Nephron (organoid): ENCODE data around the gene FOXB1.
A peak's percentile ranks its signal among the peaks of the same experiment; 100 is the strongest.

Experiments
- H3K27ac Mint-ChIP-seq, 3 experiments: 2 replicates each; pipeline ENCODE4 v1.8.0; 2020; ENCODE audit warnings: mixed read lengths in 3 of 3, mild to moderate bottlenecking in 2 of 3, moderate library complexity in 1 of 3
- H3K27me3 Mint-ChIP-seq: 2 replicates; pipeline ENCODE4 v1.8.0; 2021; ENCODE audit warnings: low read depth, mild to moderate bottlenecking, moderate library complexity, mixed read lengths
- H3K36me3 Mint-ChIP-seq: 2 replicates; pipeline ENCODE4 v1.8.0; 2020; ENCODE audit warnings: low read depth, mixed read lengths
- H3K4me1 Mint-ChIP-seq: 2 replicates; pipeline ENCODE4 v1.8.0; 2020; ENCODE audit warnings: mixed read lengths
- H3K4me3 Mint-ChIP-seq, 3 experiments: 2 replicates each; pipeline ENCODE4 v1.8.0; 2020; ENCODE audit warnings: mild to moderate bottlenecking in 3 of 3, mixed read lengths in 3 of 3, moderate library complexity in 2 of 3
- H3K9me3 Mint-ChIP-seq: 2 replicates; pipeline ENCODE4 v1.8.0; 2020; ENCODE audit warnings: mixed read lengths
- CTCF ChIP-seq, 3 experiments: fragments of 200-600 bp; sonication (generic); IDR thresholded peaks; one replicate each; pipeline ENCODE4 v1.5.0; 2021; ENCODE audit warnings: antibody characterized with exemption in 3 of 3; ENCODE audit not compliant: unreplicated experiment in 3 of 3

FOXB1 gene

GRCh38 chr15:60004846-60005351 is 788 bp downstream of the FOXB1 start:
- Mint-ChIP-seq H3K36me3 (no peaks in the 10 kb centered on the region), H3K27ac (no peak overlapping the region), H3K9me3 (no peaks in the 10 kb centered on the region), H3K27me3 (peaks cover 100% of the 10 kb centered on the region), H3K4me1 (peaks cover 26% of the 10 kb centered on the region), H3K4me3 (peak overlapping the region; percentile 81 to 84 (median 82))
- TF ChIP-seq CTCF (IDR thresholded peaks at IDR 0.05; ENCODE audit: unreplicated experiment in 3 of 3): no peak

- H3K9me3 Mint-ChIP-seq: no peaks in the 10 kb centered on the region
- peaks cover 26% of the 10 kb centered on the region for H3K4me1 Mint-ChIP-seq
- H3K27me3 Mint-ChIP-seq: peaks cover 100% of the 10 kb centered on the region
- peak overlapping the region; percentile 78 to 84 (median 81) for H3K4me3 Mint-ChIP-seq
- TF ChIP-seq CTCF (IDR thresholded peaks at IDR 0.05; ENCODE audit: unreplicated experiment in 3 of 3): no peak
- no peaks in the 10 kb centered on the region for H3K36me3 Mint-ChIP-seq
- H3K27ac Mint-ChIP-seq: no peak overlapping the region
Measured at GRCh38 chr15:60005352-60006202, 1.5 kb downstream of the FOXB1 start.

GRCh38 chr15:60006203-60006862 is 2.2 kb downstream of the FOXB1 start:
- H3K36me3 Mint-ChIP-seq: no peaks in the 10 kb centered on the region
- peaks cover 26% of the 10 kb centered on the region for H3K4me1 Mint-ChIP-seq
- peaks cover 100% of the 10 kb centered on the region for H3K27me3 Mint-ChIP-seq

GRCh38 chr15:60006873-60007272 is 2.8 kb downstream of the FOXB1 start:
- Mint-ChIP-seq H3K9me3 (no peaks in the 10 kb centered on the region), H3K4me1 (peaks cover 26% of the 10 kb centered on the region), H3K36me3 (no peaks in the 10 kb centered on the region), H3K4me3 (peak overlapping the region; percentile 78 to 84 (median 81)), H3K27me3 (peaks cover 100% of the 10 kb centered on the region), H3K27ac (no peak overlapping the region)
- TF ChIP-seq CTCF (IDR thresholded peaks at IDR 0.05; ENCODE audit: unreplicated experiment in 3 of 3): no peak

More at GRCh38 chr15:60006203-60006862, 2.2 kb downstream of the FOXB1 start:
- H3K4me3 Mint-ChIP-seq: peak overlapping the region; percentile 78 to 84 (median 81)
- no peaks in the 10 kb centered on the region for H3K9me3 Mint-ChIP-seq
- no peak for TF ChIP-seq CTCF (IDR thresholded peaks at IDR 0.05; ENCODE audit: unreplicated experiment in 3 of 3)
- H3K27ac Mint-ChIP-seq: no peak overlapping the region

GRCh38 chr15:60009124-60009960 is 5.2 kb downstream of the FOXB1 start:
- H3K36me3 Mint-ChIP-seq: no peaks in the 10 kb centered on the region
- H3K9me3 Mint-ChIP-seq: no peaks in the 10 kb centered on the region
- TF ChIP-seq CTCF (IDR thresholded peaks at IDR 0.05; ENCODE audit: unreplicated experiment in 3 of 3): no peak
- peaks cover 17% of the 10 kb centered on the region for H3K4me1 Mint-ChIP-seq
- no peak overlapping the region for H3K4me3 Mint-ChIP-seq
- H3K27me3 Mint-ChIP-seq: peaks cover 98% of the 10 kb centered on the region
- no peak overlapping the region for H3K27ac Mint-ChIP-seq
